A549 (cell line): ENCODE data around the gene CAMTA1. TPM values are rescaled to one million over a fixed set of nuclear protein-coding genes. Genes with fewer than 3 reads are reported as not detected.

Experiments used
- ATAC-seq, 2 experiments: fragments of 200-7000 bp in 1 of 2; fragments of >200 bp in 1 of 2; cut with Nextera tagmentation in 1 of 2; cut with Tn5 transposase in 1 of 2; 3 replicates each; pipeline versions ENCODE4 v1.8.0 to v1.9.1; 2018 to 2020; ENCODE audit warnings: mild to moderate bottlenecking in 1 of 2, moderate library complexity in 1 of 2
- CTCF ChIA-PET: fragments of 300-600 bp; sonication (Branson Sonifier 250); formaldehyde crosslinking; extraction: SDS; loops from one replicate; lab custom pipeline; 2021; ENCODE audit warnings: antibody characterized with exemption, inconsistent platforms; lab: Yijun Ruan, JAX
- POLR2A ChIA-PET: fragments of 350-600 bp; formaldehyde crosslinking; extraction: SDS; loops from one replicate; lab custom pipeline; 2021; ENCODE audit warnings: antibody characterized with exemption, inconsistent platforms; lab: Yijun Ruan, JAX
- DNase-seq, 2 experiments: peaks; one replicate each; pipeline versions ENCODE4 v3.0.0 to v3.0.0-alpha.2; 2011 to 2016; ENCODE audit warnings: low read depth in 1 of 2, low spot score in 1 of 2
- FAIRE-seq: peaks from 2 replicates; lab custom pipeline; 2011; peaks lifted over from hg19 to GRCh38; lab: Jason Lieb, UNC
- H3K27ac ChIP-seq, 2 experiments: fragments of >200 bp; sonication (Bioruptor Twin); formaldehyde crosslinking; 3 replicates each; pipeline ENCODE4 v1.5.1; 2016 to 2017
- H3K4me1 ChIP-seq: fragments of >200 bp; sonication (Bioruptor Twin); formaldehyde crosslinking; 3 replicates; pipeline ENCODE4 v1.6.1; 2016
- H3K4me2 ChIP-seq: fragments of >200 bp; sonication (Bioruptor Twin); formaldehyde crosslinking; 3 replicates; pipeline ENCODE4 v1.6.1; 2016
- H3K4me3 ChIP-seq: fragments of >200 bp; sonication (Bioruptor Twin); formaldehyde crosslinking; 3 replicates; pipeline ENCODE4 v1.5.1; 2016
- H3K9me3 ChIP-seq: fragments of >200 bp; sonication (Bioruptor Twin); formaldehyde crosslinking; 3 replicates; pipeline ENCODE4 v1.6.1; 2016
- CBX8 ChIP-seq: fragments of 200-600 bp; sonication (generic); IDR thresholded peaks from 2 replicates; pipeline ENCODE4 v1.6.1; 2016
- CHD4 ChIP-seq: fragments of 200-600 bp; sonication (generic); IDR thresholded peaks from 2 replicates; pipeline ENCODE4 v1.6.1; 2016; ENCODE audit warnings: antibody characterized with exemption, mild to moderate bottlenecking, borderline replicate concordance
- EHMT2 ChIP-seq: fragments of 200-600 bp; sonication (generic); IDR thresholded peaks from 2 replicates; pipeline ENCODE4 v1.6.1; 2016; ENCODE audit warnings: antibody characterized with exemption, low read depth, mild to moderate bottlenecking, moderate library complexity
- FOSL2 ChIP-seq, 2 experiments: fragments of 450-650 bp in 1 of 2; fragments of >200 bp in 1 of 2; sonication (Bioruptor Twin) in 1 of 2; formaldehyde crosslinking; IDR thresholded peaks; 2 replicates each; pipeline versions ENCODE4 v1.5.0 to v1.6.1; 2016 to 2020; ENCODE audit warnings: mild to moderate bottlenecking in 1 of 2, moderate library complexity in 1 of 2
- HDAC2 ChIP-seq: fragments of 200-600 bp; sonication (generic); IDR thresholded peaks from 2 replicates; pipeline ENCODE4 v1.6.1; 2016
- JUN ChIP-seq, 2 experiments: fragments of >200 bp; sonication (Bioruptor Twin); formaldehyde crosslinking; IDR thresholded peaks; 2 replicates in 1 of 2; 3 replicates in 1 of 2; pipeline ENCODE4 v1.6.1; 2016 to 2017
- JUNB ChIP-seq: fragments of >200 bp; sonication (Bioruptor Twin); formaldehyde crosslinking; IDR thresholded peaks from 2 replicates; pipeline ENCODE4 v1.6.1; 2016
- KDM1A ChIP-seq: fragments of 200-600 bp; sonication (generic); IDR thresholded peaks from 2 replicates; pipeline ENCODE4 v1.6.1; 2016; ENCODE audit warnings: low read depth, mild to moderate bottlenecking
- MAFK ChIP-seq: fragments of 450-650 bp; IDR thresholded peaks from 2 replicates; pipeline ENCODE4 v1.6.1; 2014; ENCODE audit not compliant: partially characterized antibody
- NPAS2 ChIP-seq: fragments of 250-450 bp; sonication (Bioruptor Pico); IDR thresholded peaks from 2 replicates; pipeline ENCODE4 v1.8.0; 2022; ENCODE audit warnings: mild to moderate bottlenecking, moderate library complexity, borderline replicate concordance
- POLR2AphosphoS2 ChIP-seq: conservative IDR thresholded peaks from 2 replicates; pipeline ENCODE4 v1.6.1; 2012; ENCODE audit warnings: low read length, improper control_type of control experiment, inconsistent platforms
- RFX5 ChIP-seq: fragments of 450-650 bp; IDR thresholded peaks from 2 replicates; pipeline ENCODE4 v1.7.1; 2014; ENCODE audit warnings: antibody characterized with exemption, mild to moderate bottlenecking, moderate library complexity
- SMC3 ChIP-seq: fragments of >200 bp; sonication (Bioruptor Twin); formaldehyde crosslinking; IDR thresholded peaks from 3 replicates; pipeline ENCODE4 v1.6.1; 2018; ENCODE audit warnings: inconsistent platforms
- WGBS: methylation state at CpG from one replicate; pipeline ENCODE4 v1.1.6; 2017; ENCODE audit errors: missing lambda C conversion rate; 5-methylcytosine and 5-hydroxymethylcytosine counted together
- polyA plus RNA-seq, 4 experiments: library from polyadenylated mRNA; depleted of rRNA in 3 of 4; stranded (reverse); fragments of >200 nt; fragmentation: RNase III in 1 of 4; extraction: RNeasy Plus Mini Kit Qiagen cat#74134 plus additional on column Dnase treatment in 1 of 4; gene quantifications; 2 replicates in 3 of 4; 3 replicates in 1 of 4; pipeline ENCODE4 v1.2.3, GENCODE V29; 2011 to 2017
- TF ChIP-seq, protein P1 (sequence below): fragments of >200 bp; sonication (Bioruptor Twin); formaldehyde crosslinking; IDR thresholded peaks from 3 replicates; pipeline ENCODE4 v1.6.1; 2016
- TF ChIP-seq, protein P2 (sequence below): fragments of >200 bp; sonication (Bioruptor Twin); formaldehyde crosslinking; IDR thresholded peaks from 2 replicates; pipeline ENCODE4 v1.6.1; 2016
- TF ChIP-seq, protein P3 (sequence below): IDR thresholded peaks from 2 replicates; pipeline ENCODE4 v1.6.1; 2012
- TF ChIP-seq, protein P4 (sequence below): fragments of 250-450 bp; sonication (Bioruptor Pico); IDR thresholded peaks from 2 replicates; pipeline ENCODE4 v1.5.0; 2021; ENCODE audit warnings: mild to moderate bottlenecking, moderate library complexity, borderline replicate concordance

The CAMTA1 gene
- polyA plus RNA-seq, 2 of the 4 experiments (the other 2 are of a cell fraction) = 58.8 to 75.0 TPM

DNA sequence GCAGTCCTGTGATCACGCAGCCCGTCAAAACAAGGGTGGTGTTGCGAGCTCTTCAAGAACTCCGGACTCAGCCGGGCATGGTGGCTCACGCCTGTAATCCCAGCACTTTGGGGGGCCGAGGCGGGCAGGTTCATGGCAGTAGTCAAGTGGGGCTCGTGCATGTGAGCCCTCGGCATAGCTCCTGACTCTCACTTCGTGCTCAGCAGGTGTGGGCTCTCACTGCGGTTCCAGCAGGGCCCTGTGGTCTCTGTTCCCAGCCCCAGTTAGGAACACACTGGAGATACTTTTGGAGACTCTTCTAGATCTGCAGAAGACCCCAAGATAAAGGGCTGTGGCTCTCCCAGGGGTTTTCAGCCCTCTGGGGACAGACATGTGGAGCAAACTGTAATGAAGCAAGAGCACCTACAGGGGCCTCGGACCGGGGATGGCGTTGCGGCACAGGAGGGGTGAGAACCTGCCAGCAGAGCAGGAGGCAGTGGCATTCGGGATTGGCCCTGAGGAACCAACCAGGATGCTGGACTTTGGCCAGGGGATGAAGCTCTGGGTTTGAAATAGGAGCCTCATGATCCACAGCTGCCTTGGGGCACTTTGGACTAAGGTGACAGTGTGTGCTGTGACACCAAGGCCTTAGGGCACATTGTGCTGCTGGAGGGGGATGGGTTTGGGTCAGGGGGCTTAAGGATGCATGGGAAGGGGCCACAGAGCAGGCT is 443.2 kb downstream of the CAMTA1 start:
- no peak for FAIRE-seq
- no peak for DNase-seq
- POLR2A ChIA-PET = no interaction called here

DNA sequence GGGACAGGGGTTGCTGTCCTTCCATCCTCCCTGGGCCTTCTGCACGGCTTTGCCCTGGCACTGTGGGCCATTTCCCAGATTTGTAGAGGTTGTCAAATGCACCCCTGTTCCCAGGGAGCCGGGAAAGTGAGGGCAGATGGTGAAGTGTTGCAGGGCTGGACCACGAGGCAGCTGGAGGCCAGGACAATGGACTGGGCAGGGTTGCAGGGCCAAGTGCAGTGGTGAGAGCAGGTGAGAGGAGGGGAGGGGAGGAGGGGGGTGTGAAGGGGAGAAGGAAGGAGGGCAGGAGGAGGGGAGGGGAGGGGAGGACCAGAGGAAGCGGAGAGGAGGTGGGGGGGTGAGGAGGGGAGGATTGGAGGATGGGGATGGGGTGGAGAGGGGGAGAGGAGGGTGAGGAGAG is 443.9 kb downstream of the CAMTA1 start:
- H3K4me1 ChIP-seq = peaks cover 23% of the 10 kb centered on the region
- ATAC-seq (peak in 1 of 2 experiments; percentile 39; a peak in 1 of 6 replicates), FAIRE-seq (no peak), DNase-seq (no peak)
- no peaks in the 10 kb centered on the region for H3K9me3 ChIP-seq
- 70% methylated on average over 2 of the region's 4 CpGs for WGBS
- POLR2A ChIA-PET = no interaction called here
- TF ChIP-seq KDM1A (no peak), HDAC2 (no peak), POLR2AphosphoS2 (no peak), CBX8 (no peak)
- TF ChIP-seq, protein P1, sequence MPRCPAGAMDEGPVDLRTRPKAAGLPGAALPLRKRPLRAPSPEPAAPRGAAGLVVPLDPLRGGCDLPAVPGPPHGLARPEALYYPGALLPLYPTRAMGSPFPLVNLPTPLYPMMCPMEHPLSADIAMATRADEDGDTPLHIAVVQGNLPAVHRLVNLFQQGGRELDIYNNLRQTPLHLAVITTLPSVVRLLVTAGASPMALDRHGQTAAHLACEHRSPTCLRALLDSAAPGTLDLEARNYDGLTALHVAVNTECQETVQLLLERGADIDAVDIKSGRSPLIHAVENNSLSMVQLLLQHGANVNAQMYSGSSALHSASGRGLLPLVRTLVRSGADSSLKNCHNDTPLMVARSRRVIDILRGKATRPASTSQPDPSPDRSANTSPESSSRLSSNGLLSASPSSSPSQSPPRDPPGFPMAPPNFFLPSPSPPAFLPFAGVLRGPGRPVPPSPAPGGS = no peak
- TF ChIP-seq, protein P2, sequence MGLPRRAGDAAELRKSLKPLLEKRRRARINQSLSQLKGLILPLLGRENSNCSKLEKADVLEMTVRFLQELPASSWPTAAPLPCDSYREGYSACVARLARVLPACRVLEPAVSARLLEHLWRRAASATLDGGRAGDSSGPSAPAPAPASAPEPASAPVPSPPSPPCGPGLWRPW = no peak
- TF ChIP-seq, all 56 proteins: peak for 0
- CTCF ChIA-PET = interaction anchor here (1.3 to 1.6 kb wide), 2 partner anchors 9 to 186 kb away, joined by 3 to 6 read pairs; no protein-coding TSS in a partner anchor
- Histone ChIP-seq H3K27ac (peak overlapping the region; percentile 52 to 81; a peak in 5 of 6 replicates), H3K4me2 (no peak overlapping the region), H3K4me3 (no peak overlapping the region)

More for the DNA sequence above, 443.2 kb downstream of the CAMTA1 start:
- 0 out of 3 replicates have a peak overlapping the region, but pooled peaks have one; percentile 30 for H3K4me2 ChIP-seq
- 83% methylated on average over 9 of the region's 17 CpGs for WGBS
- H3K9me3 ChIP-seq = no peaks in the 10 kb centered on the region
- H3K4me3 ChIP-seq = no peak overlapping the region
- peaks cover 31% of the 10 kb centered on the region for H3K4me1 ChIP-seq
- CTCF ChIA-PET = interaction anchor here (1.6 kb wide), 1 partner anchor 185 kb away, joined by 6 read pairs; no protein-coding TSS in a partner anchor
- no peak for ATAC-seq
- TF ChIP-seq JUNB = no peak
- TF ChIP-seq, protein P3, sequence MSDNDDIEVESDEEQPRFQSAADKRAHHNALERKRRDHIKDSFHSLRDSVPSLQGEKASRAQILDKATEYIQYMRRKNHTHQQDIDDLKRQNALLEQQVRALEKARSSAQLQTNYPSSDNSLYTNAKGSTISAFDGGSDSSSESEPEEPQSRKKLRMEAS = no peak
- TF ChIP-seq FOSL2 (IDR thresholded peaks at IDR 0.05) = no peak
- no peak for TF ChIP-seq FOSL2 (CRISPR knock-in tag; IDR thresholded peaks at IDR 0.05)
- no peak for TF ChIP-seq SMC3
- no peak for TF ChIP-seq MAFK
- no peak for TF ChIP-seq RFX5
- peak overlapping the region; percentile 52 to 81; a peak in 5 of 6 replicates for H3K27ac ChIP-seq

DNA sequence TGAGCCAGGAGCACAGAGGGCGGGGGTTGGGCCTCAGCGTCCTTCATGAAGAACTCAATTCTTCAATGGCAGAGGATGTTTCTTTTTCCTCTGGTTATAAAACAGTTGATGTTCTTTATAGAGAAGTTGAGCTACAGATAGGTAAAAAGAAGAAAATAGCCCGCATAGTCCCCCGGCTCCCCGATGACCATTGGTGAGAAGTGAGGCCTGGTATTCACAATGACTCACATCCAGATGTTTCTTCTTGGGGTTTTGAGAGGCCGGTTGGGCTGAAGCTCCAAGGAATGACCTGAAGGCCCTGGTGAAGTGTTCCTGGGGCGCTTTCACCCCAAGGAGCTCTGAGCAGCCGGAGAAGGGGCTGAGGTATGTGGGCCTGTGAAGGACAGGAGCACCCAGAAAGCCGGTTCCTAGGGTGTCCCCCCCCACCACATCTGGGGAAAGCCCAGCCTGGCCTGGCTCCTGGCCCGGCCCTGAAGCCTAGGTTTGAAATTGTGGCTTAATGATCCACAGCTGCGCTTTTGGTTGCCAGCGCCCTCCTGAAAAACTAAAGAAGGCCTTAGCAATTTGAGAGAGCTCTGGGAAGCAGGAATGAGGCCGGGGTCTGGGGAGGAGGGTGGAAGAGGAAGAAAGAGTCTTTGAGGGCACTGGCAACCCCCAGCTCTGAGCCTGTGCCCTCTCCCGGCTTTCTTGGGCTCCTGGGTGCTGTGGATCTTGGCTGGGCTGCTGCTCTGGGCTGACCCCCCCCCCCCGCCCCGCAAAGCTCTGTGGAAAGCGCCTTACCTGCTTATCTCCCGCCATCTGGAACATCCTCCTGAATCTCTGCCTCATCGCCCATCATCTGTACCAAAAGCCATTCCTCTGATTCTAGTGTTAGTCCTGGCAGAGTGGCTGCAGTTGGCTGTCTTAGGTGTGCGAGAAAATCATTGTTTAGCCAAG is 444.7 kb downstream of the CAMTA1 start:
- Histone ChIP-seq H3K27ac (peak overlapping the region; percentile 26 to 81; a peak in 4 of 6 replicates), H3K4me2 (no peak overlapping the region), H3K9me3 (no peaks in the 10 kb centered on the region), H3K4me3 (no peak overlapping the region), H3K4me1 (peaks cover 20% of the 10 kb centered on the region)
- ATAC-seq (no peak), FAIRE-seq (no peak), DNase-seq (no peak)
- POLR2A ChIA-PET = no interaction called here
- CTCF ChIA-PET = interaction anchor here (1.3 to 1.5 kb wide), 2 partner anchors 9 to 49 kb away, joined by 3 read pairs; no protein-coding TSS in a partner anchor
- TF ChIP-seq CHD4 = no peak
- no peak for TF ChIP-seq EHMT2
- TF ChIP-seq, protein P4, sequence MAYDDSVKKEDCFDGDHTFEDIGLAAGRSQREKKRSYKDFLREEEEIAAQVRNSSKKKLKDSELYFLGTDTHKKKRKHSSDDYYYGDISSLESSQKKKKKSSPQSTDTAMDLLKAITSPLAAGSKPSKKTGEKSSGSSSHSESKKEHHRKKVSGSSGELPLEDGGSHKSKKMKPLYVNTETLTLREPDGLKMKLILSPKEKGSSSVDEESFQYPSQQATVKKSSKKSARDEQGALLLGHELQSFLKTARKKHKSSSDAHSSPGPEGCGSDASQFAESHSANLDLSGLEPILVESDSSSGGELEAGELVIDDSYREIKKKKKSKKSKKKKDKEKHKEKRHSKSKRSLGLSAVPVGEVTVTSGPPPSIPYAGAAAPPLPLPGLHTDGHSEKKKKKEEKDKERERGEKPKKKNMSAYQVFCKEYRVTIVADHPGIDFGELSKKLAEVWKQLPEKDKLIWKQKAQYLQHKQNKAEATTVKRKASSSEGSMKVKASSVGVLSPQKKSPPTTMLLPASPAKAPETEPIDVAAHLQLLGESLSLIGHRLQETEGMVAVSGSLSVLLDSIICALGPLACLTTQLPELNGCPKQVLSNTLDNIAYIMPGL = no peak
- no peak for TF ChIP-seq JUN (IDR thresholded peaks at IDR 0.05)
- no peak for TF ChIP-seq NPAS2 (CRISPR knock-in tag)
- 87% methylated on average over 14 of the region's 20 CpGs for WGBS
